GM12801 (cell line): ENCODE measurements around the gene EFNA3.

Source experiments
- TF ChIP-seq, protein P1 (sequence below): IDR thresholded peaks from one replicate; pipeline ENCODE4 v1.5.1; 2011; ENCODE audit warnings: control low read depth; ENCODE audit not compliant: insufficient read length; ENCODE audit errors: extremely low read depth

The EFNA3 gene

DNA sequence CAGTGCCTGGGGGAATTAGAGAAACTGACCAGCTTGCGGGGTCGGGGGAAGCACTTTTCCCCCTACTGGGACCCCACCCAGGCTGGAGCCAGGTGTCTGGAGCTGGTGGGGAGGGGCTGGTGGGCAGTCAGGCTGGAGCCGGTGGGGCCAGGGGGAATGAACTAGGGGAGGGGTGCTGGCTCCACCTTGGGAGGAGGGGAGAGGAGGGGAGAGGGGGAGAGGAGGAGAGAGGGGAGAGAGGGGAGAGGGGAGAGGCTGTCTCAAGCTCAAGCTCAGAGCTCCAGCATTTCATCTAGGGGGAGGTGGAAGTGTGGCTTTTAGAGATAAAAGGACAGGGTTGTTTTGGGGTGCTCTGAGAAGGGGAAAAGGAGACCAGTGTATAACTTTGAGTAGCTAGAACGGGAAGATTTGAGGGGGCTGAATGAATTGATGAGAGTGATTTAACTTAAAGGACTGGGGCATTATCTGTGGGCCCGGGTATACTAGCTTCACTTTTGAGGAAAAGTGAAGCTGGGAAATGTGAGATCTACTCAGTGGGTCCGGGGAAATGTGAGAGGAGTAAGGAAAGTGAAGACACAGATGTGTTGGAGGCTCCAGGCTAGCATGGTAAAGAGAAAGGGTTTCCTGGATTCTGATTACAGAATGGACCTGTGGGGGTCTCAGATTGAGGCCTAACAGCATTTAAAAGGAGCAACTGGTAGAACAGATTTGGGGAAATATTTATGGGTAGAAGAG lies 51.8 kb downstream of the EFNA3 start:
- TF ChIP-seq, protein P1, sequence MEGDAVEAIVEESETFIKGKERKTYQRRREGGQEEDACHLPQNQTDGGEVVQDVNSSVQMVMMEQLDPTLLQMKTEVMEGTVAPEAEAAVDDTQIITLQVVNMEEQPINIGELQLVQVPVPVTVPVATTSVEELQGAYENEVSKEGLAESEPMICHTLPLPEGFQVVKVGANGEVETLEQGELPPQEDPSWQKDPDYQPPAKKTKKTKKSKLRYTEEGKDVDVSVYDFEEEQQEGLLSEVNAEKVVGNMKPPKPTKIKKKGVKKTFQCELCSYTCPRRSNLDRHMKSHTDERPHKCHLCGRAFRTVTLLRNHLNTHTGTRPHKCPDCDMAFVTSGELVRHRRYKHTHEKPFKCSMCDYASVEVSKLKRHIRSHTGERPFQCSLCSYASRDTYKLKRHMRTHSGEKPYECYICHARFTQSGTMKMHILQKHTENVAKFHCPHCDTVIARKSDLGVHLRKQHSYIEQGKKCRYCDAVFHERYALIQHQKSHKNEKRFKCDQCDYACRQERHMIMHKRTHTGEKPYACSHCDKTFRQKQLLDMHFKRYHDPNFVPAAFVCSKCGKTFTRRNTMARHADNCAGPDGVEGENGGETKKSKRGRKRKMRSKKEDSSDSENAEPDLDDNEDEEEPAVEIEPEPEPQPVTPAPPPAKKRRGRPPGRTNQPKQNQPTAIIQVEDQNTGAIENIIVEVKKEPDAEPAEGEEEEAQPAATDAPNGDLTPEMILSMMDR, result no peak

DNA sequence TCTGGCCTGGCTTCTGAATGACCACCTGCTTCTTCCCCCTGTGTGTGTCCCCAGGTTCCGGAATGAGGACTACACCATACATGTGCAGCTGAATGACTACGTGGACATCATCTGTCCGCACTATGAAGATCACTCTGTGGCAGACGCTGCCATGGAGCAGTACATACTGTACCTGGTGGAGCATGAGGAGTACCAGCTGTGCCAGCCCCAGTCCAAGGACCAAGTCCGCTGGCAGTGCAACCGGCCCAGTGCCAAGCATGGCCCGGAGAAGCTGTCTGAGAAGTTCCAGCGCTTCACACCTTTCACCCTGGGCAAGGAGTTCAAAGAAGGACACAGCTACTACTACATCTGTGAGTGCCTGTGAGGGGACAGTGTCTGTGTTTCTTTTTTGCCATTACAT lies 52.6 kb downstream of the EFNA3 start:
- TF ChIP-seq, protein P1, result no peak

- TF ChIP-seq, protein P1, result no peak
Measured at GRCh38 chr1:155131856-155132255, 53.2 kb downstream of the EFNA3 start.

DNA sequence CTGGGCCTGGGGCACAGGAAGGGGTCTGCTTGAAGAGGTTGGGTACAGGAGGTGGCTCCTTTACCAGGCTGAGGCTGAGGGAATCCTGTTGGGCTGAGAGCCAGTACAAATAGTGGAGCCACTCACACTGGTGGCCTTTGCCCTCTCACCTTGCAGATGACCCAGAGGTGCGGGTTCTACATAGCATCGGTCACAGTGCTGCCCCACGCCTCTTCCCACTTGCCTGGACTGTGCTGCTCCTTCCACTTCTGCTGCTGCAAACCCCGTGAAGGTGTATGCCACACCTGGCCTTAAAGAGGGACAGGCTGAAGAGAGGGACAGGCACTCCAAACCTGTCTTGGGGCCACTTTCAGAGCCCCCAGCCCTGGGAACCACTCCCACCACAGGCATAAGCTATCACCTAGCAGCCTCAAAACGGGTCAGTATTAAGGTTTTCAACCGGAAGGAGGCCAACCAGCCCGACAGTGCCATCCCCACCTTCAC lies 55.2 kb downstream of the EFNA3 start:
- TF ChIP-seq, protein P1, result no peak

DNA sequence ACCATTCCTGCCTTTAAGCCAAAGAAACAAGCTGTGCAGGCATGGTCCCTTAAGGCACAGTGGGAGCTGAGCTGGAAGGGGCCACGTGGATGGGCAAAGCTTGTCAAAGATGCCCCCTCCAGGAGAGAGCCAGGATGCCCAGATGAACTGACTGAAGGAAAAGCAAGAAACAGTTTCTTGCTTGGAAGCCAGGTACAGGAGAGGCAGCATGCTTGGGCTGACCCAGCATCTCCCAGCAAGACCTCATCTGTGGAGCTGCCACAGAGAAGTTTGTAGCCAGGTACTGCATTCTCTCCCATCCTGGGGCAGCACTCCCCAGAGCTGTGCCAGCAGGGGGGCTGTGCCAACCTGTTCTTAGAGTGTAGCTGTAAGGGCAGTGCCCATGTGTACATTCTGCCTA lies 55.7 kb downstream of the EFNA3 start:
- TF ChIP-seq, protein P1, result no peak

- TF ChIP-seq, protein P1, result no peak
Measured at GRCh38 chr1:155134880-155135414, 56.3 kb downstream of the EFNA3 start.

GRCh38 chr1:155135415-155136028 lies 56.9 kb downstream of the EFNA3 start, which contains the start of gene SLC50A1:
Gene SLC50A1, plus strand, starts transcription at chr1:155135852. Its CDS starts 60 bp downstream, at chr1:155135912.
- TF ChIP-seq, protein P1, result no peak
